CD8-positive, alpha-beta memory T cell (primary cell): ENCODE results near the gene NR4A2. TPM values are rescaled to one million over a fixed set of nuclear protein-coding genes. Genes with fewer than 3 reads are reported as not detected.

ENCODE experiments used
- CTCF ChIA-PET: fragments of 350-600 bp; sonication (Branson Sonifier 250); formaldehyde crosslinking; loops from one replicate; lab custom pipeline; 2021; ENCODE audit warnings: antibody characterized with exemption; lab: Charles Lee
- POLR2A ChIA-PET: fragments of 350-600 bp; sonication (Branson Sonifier 250); formaldehyde crosslinking; loops from one replicate; lab custom pipeline; 2021; ENCODE audit warnings: antibody characterized with exemption; lab: Charles Lee
- DNase-seq, 5 donors: peaks; one replicate each; pipeline versions ENCODE4 v3.0.0 to v3.0.0-alpha.2; 2020 to 2022; ENCODE audit warnings: mixed read lengths in 1 of 5
- H3K27ac ChIP-seq: one replicate; pipeline ENCODE4 v1.7.0; 2013; ENCODE audit warnings: low read depth, mild to moderate bottlenecking, low read length, moderate library complexity
- H3K27me3 ChIP-seq: 2 replicates; pipeline ENCODE4 v1.7.0; 2013; ENCODE audit warnings: low read length, mild to moderate bottlenecking; ENCODE audit not compliant: insufficient read depth, poor library complexity, severe bottlenecking
- H3K36me3 ChIP-seq: 2 replicates; pipeline ENCODE4 v1.7.0; 2013; ENCODE audit warnings: mild to moderate bottlenecking, low read length, moderate library complexity; ENCODE audit not compliant: insufficient read depth
- H3K4me1 ChIP-seq: 2 replicates; pipeline ENCODE4 v1.7.0; 2013; ENCODE audit warnings: mild to moderate bottlenecking, low read length, moderate library complexity; ENCODE audit not compliant: insufficient read depth
- H3K4me3 ChIP-seq: 2 replicates; pipeline ENCODE4 v1.7.0; 2013; ENCODE audit warnings: mild to moderate bottlenecking, low read length
- H3K9me3 ChIP-seq: 2 replicates; pipeline ENCODE4 v1.7.0; 2013; ENCODE audit warnings: mild to moderate bottlenecking, low read length
- H3K27ac Mint-ChIP-seq, 8 donors: one replicate each; pipeline ENCODE4 v1.8.0; 2020 to 2021; ENCODE audit warnings: mixed read lengths in 8 of 8, mild to moderate bottlenecking in 6 of 8, inconsistent platforms in 3 of 8, moderate library complexity in 3 of 8
- H3K27me3 Mint-ChIP-seq, 2 donors: one replicate each; pipeline ENCODE4 v1.8.0; 2020 to 2021; ENCODE audit warnings: mixed read lengths in 2 of 2, mild to moderate bottlenecking in 1 of 2, moderate library complexity in 1 of 2
- H3K36me3 Mint-ChIP-seq, 3 donors: one replicate each; pipeline ENCODE4 v1.8.0; 2020 to 2021; ENCODE audit warnings: mixed read lengths in 3 of 3, inconsistent platforms in 1 of 3, mild to moderate bottlenecking in 1 of 3
- H3K4me1 Mint-ChIP-seq, 3 donors: one replicate each; pipeline ENCODE4 v1.8.0; 2020 to 2021; ENCODE audit warnings: mixed read lengths in 3 of 3, inconsistent platforms in 1 of 3, mild to moderate bottlenecking in 1 of 3
- H3K4me3 Mint-ChIP-seq, 7 donors: one replicate each; pipeline ENCODE4 v1.8.0; 2020 to 2021; ENCODE audit warnings: mixed read lengths in 7 of 7, mild to moderate bottlenecking in 6 of 7, moderate library complexity in 4 of 7, inconsistent platforms in 2 of 7
- H3K9me3 Mint-ChIP-seq, 5 donors: one replicate each; pipeline ENCODE4 v1.8.0; 2020 to 2022; ENCODE audit warnings: mixed read lengths in 5 of 5, mild to moderate bottlenecking in 3 of 5, moderate library complexity in 2 of 5, inconsistent platforms in 1 of 5
- polyA plus RNA-seq: library from polyadenylated mRNA; unstranded; fragments of 300-500 nt; fragmentation: Illumina TruSeq; gene quantifications from one replicate; pipeline ENCODE4 v1.2.3, GENCODE V29; 2021
- total RNA-seq, 2 experiments: library from RNA; stranded (reverse); gene quantifications; one replicate each; pipeline ENCODE4 v1.2.3, GENCODE V29; 2021

The NR4A2 gene
- total and polyA plus RNA-seq, 3 experiments from 2014 or later = 19.7 to 25.5 (median 21.9) TPM

- Mint-ChIP-seq H3K9me3 (no peaks in the 10 kb centered on the region), H3K27me3 (no peaks in the 10 kb centered on the region), H3K4me1 (no peaks in the 10 kb centered on the region), H3K36me3 (peaks cover 0 to 4% (median 0%) of the 10 kb centered on the region in 3 donors), H3K4me3 (no peak overlapping the region), H3K27ac (no peak overlapping the region)
- H3K4me3 ChIP-seq = no peak overlapping the region
- H3K4me1 ChIP-seq = no peaks in the 10 kb centered on the region
- POLR2A ChIA-PET = no interaction called here
- no peak for DNase-seq
- H3K27me3 ChIP-seq = no peaks in the 10 kb centered on the region
- no peak overlapping the region for H3K27ac ChIP-seq
- no peaks in the 10 kb centered on the region for H3K36me3 ChIP-seq
- CTCF ChIA-PET = interaction anchor here (1.0 kb wide), 1 partner anchor 17 kb away, joined by 3 read pairs; no protein-coding TSS in a partner anchor
- H3K9me3 ChIP-seq = no peaks in the 10 kb centered on the region
Observed at GRCh38 chr2:156352911-156353310, 20.4 kb upstream of the NR4A2 start.

GRCh38 chr2:156350374-156351142 lies 18.0 kb upstream of the NR4A2 start:
- Histone ChIP-seq H3K27ac (no peak overlapping the region), H3K4me1 (no peaks in the 10 kb centered on the region), H3K36me3 (no peaks in the 10 kb centered on the region), H3K9me3 (no peaks in the 10 kb centered on the region), H3K27me3 (no peaks in the 10 kb centered on the region), H3K4me3 (no peak overlapping the region)
- Mint-ChIP-seq H3K4me1 (no peaks in the 10 kb centered on the region), H3K27me3 (no peaks in the 10 kb centered on the region), H3K4me3 (no peak overlapping the region), H3K9me3 (no peaks in the 10 kb centered on the region), H3K36me3 (peaks cover 0 to 4% (median 0%) of the 10 kb centered on the region in 3 donors), H3K27ac (no peak overlapping the region)
- POLR2A ChIA-PET = no interaction called here
- no peak for DNase-seq
- CTCF ChIA-PET = interaction anchor here (2.0 kb wide), 1 partner anchor 16 kb away, joined by 6 read pairs; no protein-coding TSS in a partner anchor

- no peaks in the 10 kb centered on the region for H3K27me3 ChIP-seq
- no peaks in the 10 kb centered on the region for H3K9me3 ChIP-seq
- Mint-ChIP-seq H3K36me3 (peaks cover 0 to 4% (median 0%) of the 10 kb centered on the region in 3 donors), H3K9me3 (no peaks in the 10 kb centered on the region), H3K4me3 (no peak overlapping the region), H3K27me3 (no peaks in the 10 kb centered on the region), H3K4me1 (peaks cover 0 to 4% (median 0%) of the 10 kb centered on the region in 3 donors), H3K27ac (no peak overlapping the region)
- no peaks in the 10 kb centered on the region for H3K36me3 ChIP-seq
- ChIA-PET POLR2A (no interaction called here), CTCF (interaction anchor here (2.0 kb wide), 1 partner anchor 15 kb away, joined by 6 read pairs; no protein-coding TSS in a partner anchor)
- H3K27ac ChIP-seq = no peak overlapping the region
- H3K4me1 ChIP-seq = no peaks in the 10 kb centered on the region
- DNase-seq = no peak
- no peak overlapping the region for H3K4me3 ChIP-seq
Observed at GRCh38 chr2:156349605-156350004, 17.1 kb upstream of the NR4A2 start.

GRCh38 chr2:156349161-156349560 lies 16.6 kb upstream of the NR4A2 start:
- no peak for DNase-seq
- Mint-ChIP-seq H3K27me3 (no peaks in the 10 kb centered on the region), H3K9me3 (no peaks in the 10 kb centered on the region), H3K4me3 (no peak overlapping the region), H3K4me1 (peaks cover 0 to 8% (median 3%) of the 10 kb centered on the region in 3 donors), H3K36me3 (peaks cover 0 to under 1% (median 0%) of the 10 kb centered on the region in 3 donors), H3K27ac (peak overlapping the region in 1 of 8 donors; percentile 62)
- no peaks in the 10 kb centered on the region for H3K27me3 ChIP-seq
- no peaks in the 10 kb centered on the region for H3K9me3 ChIP-seq
- POLR2A ChIA-PET = no interaction called here
- H3K4me3 ChIP-seq = no peak overlapping the region
- CTCF ChIA-PET = interaction anchor here (2.0 kb wide), 1 partner anchor 15 kb away, joined by 6 read pairs; no protein-coding TSS in a partner anchor
- no peak overlapping the region for H3K27ac ChIP-seq
- H3K4me1 ChIP-seq = no peaks in the 10 kb centered on the region
- no peaks in the 10 kb centered on the region for H3K36me3 ChIP-seq

- Histone ChIP-seq H3K9me3 (no peaks in the 10 kb centered on the region), H3K4me1 (peaks cover 8% of the 10 kb centered on the region), H3K4me3 (no peak overlapping the region), H3K27me3 (no peaks in the 10 kb centered on the region), H3K27ac (no peak overlapping the region), H3K36me3 (no peaks in the 10 kb centered on the region)
- peak overlapping the region in 2 of 8 donors; percentile 7 to 30 for H3K27ac Mint-ChIP-seq
- ChIA-PET CTCF (interaction anchor here (1.9 kb wide), 1 partner anchor 12 kb away, joined by 5 read pairs; no protein-coding TSS in a partner anchor), POLR2A (interaction anchor here (0.5 kb wide), 1 partner anchor 145 kb away, joined by 3 read pairs; no protein-coding TSS in a partner anchor)
- H3K4me1 Mint-ChIP-seq = peaks cover 11 to 22% (median 12%) of the 10 kb centered on the region in 3 donors
- no peak overlapping the region for H3K4me3 Mint-ChIP-seq
- no peak for DNase-seq
- no peaks in the 10 kb centered on the region for H3K27me3 Mint-ChIP-seq
- no peaks in the 10 kb centered on the region for H3K9me3 Mint-ChIP-seq
- peaks cover 0 to 3% (median 0%) of the 10 kb centered on the region in 3 donors for H3K36me3 Mint-ChIP-seq
Observed at GRCh38 chr2:156347431-156347830, 14.9 kb upstream of the NR4A2 start.

GRCh38 chr2:156346731-156347130 lies 14.2 kb upstream of the NR4A2 start:
- no peaks in the 10 kb centered on the region for H3K9me3 ChIP-seq
- H3K4me1 ChIP-seq = peaks cover 8% of the 10 kb centered on the region
- POLR2A ChIA-PET = no interaction called here
- peaks cover 11 to 22% (median 12%) of the 10 kb centered on the region in 3 donors for H3K4me1 Mint-ChIP-seq
- no peak overlapping the region for H3K4me3 ChIP-seq
- no peaks in the 10 kb centered on the region for H3K36me3 ChIP-seq
- peaks cover 0 to 6% (median 0%) of the 10 kb centered on the region in 3 donors for H3K36me3 Mint-ChIP-seq
- no peak overlapping the region for H3K4me3 Mint-ChIP-seq
- H3K27me3 Mint-ChIP-seq = peaks cover 0 to under 1% of the 10 kb centered on the region in 2 donors
- H3K27ac ChIP-seq = no peak overlapping the region
- H3K9me3 Mint-ChIP-seq = no peaks in the 10 kb centered on the region
- CTCF ChIA-PET = interaction anchor here (1.9 kb wide), 1 partner anchor 11 kb away, joined by 5 read pairs; no protein-coding TSS in a partner anchor
- DNase-seq = no peak
- H3K27me3 ChIP-seq = no peaks in the 10 kb centered on the region
- peak overlapping the region in 2 of 8 donors; percentile 7 to 52 for H3K27ac Mint-ChIP-seq

GRCh38 chr2:156345582-156345981 lies 13.1 kb upstream of the NR4A2 start:
- H3K4me1 Mint-ChIP-seq = peaks cover 17 to 30% (median 19%) of the 10 kb centered on the region in 3 donors
- H3K27ac Mint-ChIP-seq = peak overlapping the region in 5 of 8 donors; percentile 1 to 98 (median 27)
- no peaks in the 10 kb centered on the region for H3K9me3 Mint-ChIP-seq
- Histone ChIP-seq H3K4me1 (peaks cover 11% of the 10 kb centered on the region), H3K9me3 (no peaks in the 10 kb centered on the region), H3K4me3 (no peak overlapping the region), H3K36me3 (no peaks in the 10 kb centered on the region), H3K27ac (no peak overlapping the region), H3K27me3 (no peaks in the 10 kb centered on the region)
- DNase-seq = no peak
- H3K27me3 Mint-ChIP-seq = peaks cover 0 to 5% of the 10 kb centered on the region in 2 donors
- ChIA-PET POLR2A (no interaction called here), CTCF (interaction anchor here (1.2 kb wide), 1 partner anchor 10 kb away, joined by 4 read pairs; no protein-coding TSS in a partner anchor)
- peaks cover 0 to 13% (median 0%) of the 10 kb centered on the region in 3 donors for H3K36me3 Mint-ChIP-seq
- H3K4me3 Mint-ChIP-seq = peak overlapping the region in 1 of 7 donors; percentile 46

DNA sequence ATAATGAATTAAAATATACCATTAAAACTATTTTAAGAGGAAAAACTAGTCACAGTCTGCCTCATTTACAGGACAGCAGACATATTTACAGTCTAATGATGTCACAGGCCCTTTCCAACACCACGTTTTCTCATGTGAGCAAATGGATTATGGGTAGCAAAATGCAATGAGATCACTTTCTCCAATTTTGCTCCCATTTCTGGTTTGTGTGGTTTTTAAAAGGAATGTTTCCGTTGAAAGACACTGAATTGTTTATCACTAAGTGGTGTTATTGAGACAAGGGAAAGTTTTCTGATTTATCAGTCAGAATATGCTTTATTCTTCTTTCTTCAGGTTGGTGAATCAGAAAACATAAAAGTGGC lies 11.4 kb upstream of the NR4A2 start:
- H3K9me3 Mint-ChIP-seq = no peaks in the 10 kb centered on the region
- no peak for DNase-seq
- ChIA-PET POLR2A (interaction anchor here (2.8 to 4.1 kb wide), 2 partner anchors 11 to 56 kb away, joined by 49 to 58 read pairs; partner anchors contain the start of gene NR4A2), CTCF (interaction anchor here (1.5 to 2.9 kb wide), 2 partner anchors 10 to 57 kb away, joined by 5 to 19 read pairs; no protein-coding TSS in a partner anchor)
- H3K4me1 ChIP-seq = peaks cover 23% of the 10 kb centered on the region
- H3K36me3 ChIP-seq = no peaks in the 10 kb centered on the region
- peak overlapping the region in 1 of 7 donors; percentile 45 for H3K4me3 Mint-ChIP-seq
- H3K27me3 Mint-ChIP-seq = peaks cover 0 to 5% of the 10 kb centered on the region in 2 donors
- H3K36me3 Mint-ChIP-seq = peaks cover 0 to 13% (median 0%) of the 10 kb centered on the region in 3 donors
- peaks cover 31 to 46% (median 35%) of the 10 kb centered on the region in 3 donors for H3K4me1 Mint-ChIP-seq
- H3K27me3 ChIP-seq = no peaks in the 10 kb centered on the region
- H3K4me3 ChIP-seq = no peak overlapping the region
- peak overlapping the region in 7 of 8 donors; percentile 74 to 99 (median 98) for H3K27ac Mint-ChIP-seq
- no peaks in the 10 kb centered on the region for H3K9me3 ChIP-seq
- H3K27ac ChIP-seq = peak overlapping the region; percentile 94
